A549 treated with Hydrocortisone at 1 μM for 4 hours (cell line): ENCODE measurements around the gene OGDH. TPM values are rescaled to one million over a fixed set of nuclear protein-coding genes. Genes with fewer than 3 reads are reported as not detected.

Experiments
- total RNA-seq: library from RNA; stranded (reverse); fragments of 200-300 nt; extraction: Qiagen RNA extraction; gene quantifications from 5 replicates; pipeline ENCODE4 v1.2.3, GENCODE V29; 2022

The OGDH gene
- 26.4 to 36.1 TPM (median 29.9 TPM) in 5 replicates for total RNA-seq

GRCh38 chr7:44606341-44607140 is at the start of gene OGDH:
OGDH (plus strand) TSS chr7:44606627; CDS start chr7:44624344, 17,717 bp downstream.

GRCh38 chr7:44573464-44574286 is 32.8 kb upstream of the OGDH start, which contains the start of gene DDX56:
DDX56 (minus strand) TSS chr7:44573908; CDS start chr7:44573895, 13 bp downstream.

GRCh38 chr7:44581879-44582603 is 24.4 kb upstream of the OGDH start, which contains the start of gene TMED4:
TMED4 (minus strand) TSS chr7:44582231; CDS start chr7:44582206, 25 bp downstream.

GRCh38 chr7:44748045-44748947 is 141.9 kb downstream of the OGDH start, which contains the start of gene ZMIZ2:
ZMIZ2 (plus strand) TSS chr7:44748847; CDS start chr7:44756250, 7,403 bp downstream.

Other genes with a start within 250 kb of the OGDH start
- 50.2 to 67.4 TPM (median 58.9 TPM) in 5 replicates for gene NUDCD3, start 116.0 kb upstream of the OGDH start, total RNA-seq
- gene NPC1L1, start 65.3 kb upstream of the OGDH start, total RNA-seq: 0.05 to 0.11 TPM (median 0.08 TPM) in 5 replicates
- gene DDX56, start 32.7 kb upstream of the OGDH start, total RNA-seq: 110 to 138 TPM (median 117 TPM) in 5 replicates
- gene TMED4, start 24.4 kb upstream of the OGDH start, total RNA-seq: 46.5 to 53.4 TPM (median 51.8 TPM) in 5 replicates
- gene ZMIZ2, start 142.2 kb downstream of the OGDH start, total RNA-seq: 25.6 to 31.6 TPM (median 29.0 TPM) in 5 replicates
- 5,081 to 5,969 TPM (median 5,222 TPM) in 5 replicates for gene PPIA, start 190.1 kb downstream of the OGDH start, total RNA-seq
- 197 to 266 TPM (median 255 TPM) in 5 replicates for gene H2AZ2, start 241.5 kb downstream of the OGDH start, total RNA-seq